NT2/D1 (cell line): ENCODE data around the gene CDC42BPG.
A peak's percentile ranks its signal among the peaks of the same experiment; 100 is the strongest.

Experiments
- DNase-seq: peaks from one replicate; pipeline ENCODE4 v3.0.0-alpha.2; 2011; ENCODE audit warnings: low read depth, low spot score
- H3K27me3 ChIP-seq: 2 replicates; pipeline ENCODE4 v1.6.0; 2011; ENCODE audit warnings: mild to moderate bottlenecking; ENCODE audit not compliant: insufficient read length, insufficient read depth
- H3K36me3 ChIP-seq: 2 replicates; pipeline ENCODE4 v1.6.1; 2011; ENCODE audit warnings: mild to moderate bottlenecking, low read length, mixed read lengths; ENCODE audit not compliant: insufficient read depth, insufficient read length
- H3K4me1 ChIP-seq: 2 replicates; pipeline ENCODE4 v1.5.1; 2011; ENCODE audit not compliant: insufficient read depth, insufficient read length
- H3K4me3 ChIP-seq: 2 replicates; pipeline ENCODE4 v1.5.1; 2011; ENCODE audit warnings: low read depth; ENCODE audit not compliant: insufficient read length
- H3K9ac ChIP-seq: 2 replicates; pipeline ENCODE4 v1.6.0; 2011; ENCODE audit warnings: low read depth; ENCODE audit not compliant: insufficient read length
- H3K9me3 ChIP-seq: 2 replicates; pipeline ENCODE4 v1.5.1; 2011; ENCODE audit warnings: mild to moderate bottlenecking, low read length; ENCODE audit not compliant: insufficient read depth
- SUZ12 ChIP-seq: IDR thresholded peaks from 2 replicates; pipeline ENCODE4 v1.6.1; 2011; ENCODE audit not compliant: insufficient read length, insufficient read depth; ENCODE audit errors: extremely low read depth
- YY1 ChIP-seq: IDR thresholded peaks from 2 replicates; pipeline ENCODE4 v1.6.1; 2011; ENCODE audit not compliant: insufficient read length, insufficient read depth
- ZNF274 ChIP-seq: IDR thresholded peaks from 2 replicates; pipeline ENCODE4 v1.6.1; 2011; ENCODE audit warnings: mild to moderate bottlenecking, low read depth, low read length

The CDC42BPG gene

DNA sequence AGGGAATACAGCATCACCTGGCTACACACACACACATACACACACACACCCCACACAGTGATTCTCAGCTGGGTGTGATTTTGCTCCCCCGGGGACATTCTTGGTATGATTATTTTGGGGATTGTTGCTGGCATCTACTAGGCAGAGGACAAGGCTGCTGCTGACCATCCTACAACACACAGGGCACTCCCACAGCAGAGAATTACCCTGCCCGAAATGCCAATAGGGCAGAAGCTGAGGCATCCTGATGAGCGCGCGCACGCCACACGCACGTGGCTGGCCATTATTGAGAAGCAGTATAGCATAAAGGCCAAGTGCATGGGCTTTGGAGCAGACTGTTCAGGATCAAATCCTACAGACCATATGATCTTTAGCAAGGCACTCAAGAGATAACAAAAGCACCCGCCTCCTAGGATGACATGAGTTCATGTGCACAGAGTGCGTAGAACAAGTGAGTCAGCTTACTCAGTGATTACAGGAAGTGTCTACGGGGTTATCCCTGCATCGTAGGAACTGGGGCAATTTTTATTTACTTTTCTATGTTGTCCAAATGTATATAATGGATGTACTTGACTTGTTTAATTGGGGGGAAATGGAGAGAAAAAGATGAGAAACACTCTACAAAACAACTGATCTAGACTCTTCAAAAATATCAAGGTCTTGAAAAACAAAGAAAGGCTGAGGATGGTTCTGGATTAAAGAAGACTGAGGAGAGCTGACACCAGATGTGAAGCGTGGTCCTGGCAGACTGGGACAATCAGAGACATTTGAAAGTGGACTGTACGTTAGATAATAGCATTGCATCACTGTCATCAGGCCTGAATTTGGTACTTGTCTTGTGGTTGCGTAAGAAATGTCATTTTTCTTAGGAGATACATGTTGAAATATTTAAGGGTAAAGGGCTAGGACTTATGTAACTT, 41.2 kb upstream of the CDC42BPG start:
- Histone ChIP-seq H3K9ac (no peak overlapping the region), H3K27me3 (peaks cover 2% of the 10 kb centered on the region), H3K4me3 (no peak overlapping the region), H3K36me3 (no peaks in the 10 kb centered on the region), H3K9me3 (no peaks in the 10 kb centered on the region), H3K4me1 (peaks cover 18% of the 10 kb centered on the region)
- no peak for DNase-seq
- TF ChIP-seq SUZ12 (no peak), ZNF274 (no peak), YY1 (no peak)

DNA sequence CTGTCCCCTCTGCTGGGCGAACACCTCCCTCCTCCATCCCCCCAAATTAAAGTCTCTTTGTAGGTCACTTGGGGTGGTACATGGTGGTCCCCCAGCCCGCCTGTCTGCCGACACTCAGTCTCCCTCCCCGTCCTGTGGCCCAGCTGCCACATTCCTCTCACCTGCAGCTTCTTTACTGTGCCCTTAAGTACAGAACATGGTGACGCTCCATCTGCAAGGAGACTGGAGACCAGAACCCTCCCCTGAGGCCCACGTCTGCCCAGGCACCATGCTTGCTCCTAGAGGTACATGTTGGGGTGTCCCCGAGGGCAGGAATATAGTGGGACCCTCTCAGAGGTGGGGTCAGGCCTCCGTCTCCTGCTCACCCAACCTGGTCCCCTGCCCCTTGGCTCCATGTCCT, 39.6 kb upstream of the CDC42BPG start:
- no peak for DNase-seq
- TF ChIP-seq YY1 (no peak), SUZ12 (no peak), ZNF274 (no peak)
- Histone ChIP-seq H3K27me3 (peaks cover 2% of the 10 kb centered on the region), H3K4me3 (no peak overlapping the region), H3K9ac (no peak overlapping the region), H3K9me3 (no peaks in the 10 kb centered on the region), H3K36me3 (no peaks in the 10 kb centered on the region), H3K4me1 (peaks cover 9% of the 10 kb centered on the region)

DNA sequence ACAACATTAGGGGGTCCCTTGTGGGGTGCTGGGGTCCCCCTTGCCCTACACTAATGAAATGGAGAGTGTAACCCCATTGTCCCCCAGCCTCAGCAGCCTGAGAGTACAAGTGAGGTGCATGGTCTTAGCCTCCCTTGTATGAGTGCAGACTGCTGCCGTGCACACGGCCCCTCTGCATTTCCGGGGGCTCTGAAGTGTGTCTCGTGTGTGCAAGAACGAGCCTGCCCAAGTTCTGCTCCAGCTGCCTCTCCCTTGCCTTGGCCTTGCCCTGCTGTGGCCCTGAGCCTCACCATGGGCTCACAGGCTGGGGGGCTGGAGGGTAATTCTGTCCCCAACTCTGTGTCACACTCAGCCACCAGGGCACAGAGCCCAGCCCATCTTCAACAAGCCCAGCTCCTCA, 39.1 kb upstream of the CDC42BPG start:
- peak overlapping the region; percentile 46 for H3K9ac ChIP-seq
- peaks cover 5% of the 10 kb centered on the region for H3K4me1 ChIP-seq
- peaks cover 2% of the 10 kb centered on the region for H3K27me3 ChIP-seq
- no peaks in the 10 kb centered on the region for H3K36me3 ChIP-seq
- H3K4me3 ChIP-seq: no peak overlapping the region
- no peaks in the 10 kb centered on the region for H3K9me3 ChIP-seq
- no peak for TF ChIP-seq YY1
- no peak for TF ChIP-seq SUZ12
- no peak for TF ChIP-seq ZNF274
- no peak for DNase-seq

GRCh38 chr11:64882243-64882642, 37.8 kb upstream of the CDC42BPG start:
- H3K36me3 ChIP-seq: no peaks in the 10 kb centered on the region
- H3K4me1 ChIP-seq: peaks cover 2% of the 10 kb centered on the region
- peaks cover 7% of the 10 kb centered on the region for H3K27me3 ChIP-seq
- TF ChIP-seq YY1 (no peak), SUZ12 (no peak), ZNF274 (no peak)
- DNase-seq: no peak
- no peaks in the 10 kb centered on the region for H3K9me3 ChIP-seq
- H3K4me3 ChIP-seq: no peak overlapping the region
- no peak overlapping the region for H3K9ac ChIP-seq

- Histone ChIP-seq H3K27me3 (peaks cover 7% of the 10 kb centered on the region), H3K9ac (no peak overlapping the region), H3K36me3 (peaks cover 3% of the 10 kb centered on the region), H3K9me3 (no peaks in the 10 kb centered on the region), H3K4me3 (no peak overlapping the region), H3K4me1 (peaks cover 5% of the 10 kb centered on the region)
- TF ChIP-seq ZNF274: no peak
- no peak for TF ChIP-seq SUZ12
- TF ChIP-seq YY1: no peak
- no peak for DNase-seq
Observed at GRCh38 chr11:64881476-64881875, 37.0 kb upstream of the CDC42BPG start.

GRCh38 chr11:64880240-64881001, 36.0 kb upstream of the CDC42BPG start:
- H3K36me3 ChIP-seq: peaks cover 13% of the 10 kb centered on the region
- no peak overlapping the region for H3K9ac ChIP-seq
- no peak for TF ChIP-seq YY1
- no peak for TF ChIP-seq SUZ12
- no peak for TF ChIP-seq ZNF274
- peaks cover 5% of the 10 kb centered on the region for H3K27me3 ChIP-seq
- H3K9me3 ChIP-seq: no peaks in the 10 kb centered on the region
- no peak overlapping the region for H3K4me3 ChIP-seq
- H3K4me1 ChIP-seq: peaks cover 5% of the 10 kb centered on the region
- DNase-seq: no peak

- peak overlapping the region; percentile 85 for H3K4me3 ChIP-seq
- H3K4me1 ChIP-seq: peaks cover 5% of the 10 kb centered on the region
- peaks cover 4% of the 10 kb centered on the region for H3K27me3 ChIP-seq
- H3K36me3 ChIP-seq: peaks cover 21% of the 10 kb centered on the region
- DNase-seq: no peak
- TF ChIP-seq SUZ12 (no peak), ZNF274 (no peak), YY1 (no peak)
- H3K9me3 ChIP-seq: no peaks in the 10 kb centered on the region
- peak overlapping the region; percentile 90 for H3K9ac ChIP-seq
Observed at GRCh38 chr11:64879244-64879900, 34.9 kb upstream of the CDC42BPG start.
